ENCODE data around the gene ATF7.

Gene ATF7

DNA sequence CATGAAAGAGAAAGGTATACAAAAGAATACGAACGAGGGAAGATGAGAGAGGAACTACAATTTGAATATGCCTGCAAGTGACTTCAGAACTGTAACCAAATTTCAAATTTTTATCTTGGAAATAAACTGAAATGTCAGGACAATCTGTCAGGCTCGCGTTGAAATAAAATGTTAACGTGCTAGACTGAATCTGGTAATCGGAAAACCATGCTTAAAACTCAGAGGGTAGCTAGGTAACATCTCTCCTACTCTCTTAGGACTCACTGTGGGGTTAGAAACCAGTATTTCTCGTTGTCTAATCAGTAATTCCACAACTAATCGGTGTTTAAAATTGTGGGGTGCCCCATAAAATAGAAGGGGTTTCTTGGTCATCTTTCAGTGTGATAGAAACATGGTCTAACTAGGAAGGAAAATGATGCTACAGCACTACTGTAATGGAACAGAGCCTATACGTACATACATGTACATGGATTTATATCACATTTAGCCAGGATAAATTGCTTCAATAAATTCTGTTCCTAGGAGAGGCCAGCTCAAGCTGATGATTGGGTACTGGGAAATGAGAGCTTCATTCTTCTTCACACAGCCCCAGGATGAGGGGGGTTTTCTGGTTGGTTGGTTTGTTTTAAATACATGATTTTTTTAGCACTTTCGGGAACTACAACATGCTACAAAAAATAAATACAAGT is 23.9 kb downstream of the ATF7 start:
- H3K4me2 ChIP-seq (ENCODE audit: low read length) = peak overlapping the region; percentile 46

DNA sequence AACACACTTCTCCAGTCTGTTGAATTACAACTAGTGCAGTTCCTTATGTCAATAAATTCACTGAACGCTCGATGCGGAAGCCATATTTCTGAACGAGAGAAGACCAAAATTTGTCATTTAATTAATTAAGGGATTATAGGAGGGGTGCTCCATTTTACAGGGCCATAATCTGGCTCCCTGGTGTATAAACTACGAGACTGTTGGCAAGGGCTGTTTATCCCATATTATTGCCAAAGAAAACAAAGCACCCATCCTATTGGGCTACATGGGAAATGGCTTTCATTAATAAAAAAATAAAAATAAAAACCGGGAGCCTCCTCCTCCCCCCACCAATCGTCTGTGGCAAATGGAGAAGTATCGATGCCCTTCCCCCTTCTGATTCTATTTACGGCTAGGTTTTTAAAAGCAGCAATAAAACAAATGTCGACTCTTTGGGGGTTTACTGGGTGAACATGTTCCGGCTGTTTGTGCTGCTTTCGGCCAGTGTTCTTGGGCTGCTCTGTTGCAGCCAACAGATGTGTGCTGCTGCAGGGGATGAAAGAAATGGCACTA is 24.8 kb downstream of the ATF7 start:
- H3K79me2 ChIP-seq (ENCODE audit: insufficient read depth, low read length) = no peaks in the 10 kb centered on the region
- no peaks in the 10 kb centered on the region for H3K9me3 ChIP-seq (ENCODE audit: low read length)
- H3K27me3 ChIP-seq (ENCODE audit: insufficient read depth, low read length) = no peaks in the 10 kb centered on the region
- no peak for TF ChIP-seq EZH2 (IDR thresholded peaks at IDR 0.05; ENCODE audit: borderline replicate concordance, low read length)
- TF ChIP-seq, protein P1, sequence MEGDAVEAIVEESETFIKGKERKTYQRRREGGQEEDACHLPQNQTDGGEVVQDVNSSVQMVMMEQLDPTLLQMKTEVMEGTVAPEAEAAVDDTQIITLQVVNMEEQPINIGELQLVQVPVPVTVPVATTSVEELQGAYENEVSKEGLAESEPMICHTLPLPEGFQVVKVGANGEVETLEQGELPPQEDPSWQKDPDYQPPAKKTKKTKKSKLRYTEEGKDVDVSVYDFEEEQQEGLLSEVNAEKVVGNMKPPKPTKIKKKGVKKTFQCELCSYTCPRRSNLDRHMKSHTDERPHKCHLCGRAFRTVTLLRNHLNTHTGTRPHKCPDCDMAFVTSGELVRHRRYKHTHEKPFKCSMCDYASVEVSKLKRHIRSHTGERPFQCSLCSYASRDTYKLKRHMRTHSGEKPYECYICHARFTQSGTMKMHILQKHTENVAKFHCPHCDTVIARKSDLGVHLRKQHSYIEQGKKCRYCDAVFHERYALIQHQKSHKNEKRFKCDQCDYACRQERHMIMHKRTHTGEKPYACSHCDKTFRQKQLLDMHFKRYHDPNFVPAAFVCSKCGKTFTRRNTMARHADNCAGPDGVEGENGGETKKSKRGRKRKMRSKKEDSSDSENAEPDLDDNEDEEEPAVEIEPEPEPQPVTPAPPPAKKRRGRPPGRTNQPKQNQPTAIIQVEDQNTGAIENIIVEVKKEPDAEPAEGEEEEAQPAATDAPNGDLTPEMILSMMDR (IDR thresholded peaks at IDR 0.05; ENCODE audit: low read length) = no peak
- H4K20me1 ChIP-seq (ENCODE audit: insufficient read depth, low read length) = no peaks in the 10 kb centered on the region
- no peak overlapping the region for H3K27ac ChIP-seq (ENCODE audit: low read depth, low read length, poor library complexity, severe bottlenecking)
- H3K4me2 ChIP-seq (ENCODE audit: low read length) = peak overlapping the region; percentile 46
- H3K9ac ChIP-seq (ENCODE audit: low read length) = no peak overlapping the region; the same call in 1 of the 2 replicates
- H3K9me2 ChIP-seq (ENCODE audit: low read depth, low read length) = no peaks in the 10 kb centered on the region
- H3K4me1 ChIP-seq (ENCODE audit: insufficient read depth, low read length, severe bottlenecking) = peaks cover 35% of the 10 kb centered on the region
- H2AFZ ChIP-seq (ENCODE audit: low read length) = no peak overlapping the region
- no peaks in the 10 kb centered on the region for H3F3A ChIP-seq (ENCODE audit: insufficient read depth, low read length)
- no peaks in the 10 kb centered on the region for H3K36me3 ChIP-seq (ENCODE audit: insufficient read depth, low read length)
- peak overlapping the region; percentile 17 for H3K4me3 ChIP-seq (ENCODE audit: low read depth, low read length, poor library complexity, severe bottlenecking)

More for the DNA sequence above, 23.9 kb downstream of the ATF7 start:
- Histone ChIP-seq H3K79me2 (ENCODE audit: insufficient read depth, low read length) (peaks cover under 1% of the 10 kb centered on the region; the same call in 1 of the 2 replicates), H2AFZ (ENCODE audit: low read length) (no peak overlapping the region), H3K27me3 (ENCODE audit: insufficient read depth, low read length) (no peaks in the 10 kb centered on the region), H3K4me1 (ENCODE audit: insufficient read depth, low read length, severe bottlenecking) (peaks cover 33% of the 10 kb centered on the region), H3K27ac (ENCODE audit: low read depth, low read length, poor library complexity, severe bottlenecking) (no peak overlapping the region), H3K9me2 (ENCODE audit: low read depth, low read length) (no peaks in the 10 kb centered on the region), H3F3A (ENCODE audit: insufficient read depth, low read length) (no peaks in the 10 kb centered on the region), H3K4me3 (ENCODE audit: low read depth, low read length, poor library complexity, severe bottlenecking) (peak overlapping the region; percentile 17), H3K9me3 (ENCODE audit: low read length) (no peaks in the 10 kb centered on the region), H4K20me1 (ENCODE audit: insufficient read depth, low read length) (no peaks in the 10 kb centered on the region), H3K9ac (ENCODE audit: low read length) (peak overlapping the region; percentile 29; the same call in 1 of the 2 replicates), H3K36me3 (ENCODE audit: insufficient read depth, low read length) (no peaks in the 10 kb centered on the region)
- TF ChIP-seq, protein P1 (IDR thresholded peaks at IDR 0.05; ENCODE audit: low read length) = no peak
- TF ChIP-seq EZH2 (IDR thresholded peaks at IDR 0.05; ENCODE audit: borderline replicate concordance, low read length) = no peak

DNA sequence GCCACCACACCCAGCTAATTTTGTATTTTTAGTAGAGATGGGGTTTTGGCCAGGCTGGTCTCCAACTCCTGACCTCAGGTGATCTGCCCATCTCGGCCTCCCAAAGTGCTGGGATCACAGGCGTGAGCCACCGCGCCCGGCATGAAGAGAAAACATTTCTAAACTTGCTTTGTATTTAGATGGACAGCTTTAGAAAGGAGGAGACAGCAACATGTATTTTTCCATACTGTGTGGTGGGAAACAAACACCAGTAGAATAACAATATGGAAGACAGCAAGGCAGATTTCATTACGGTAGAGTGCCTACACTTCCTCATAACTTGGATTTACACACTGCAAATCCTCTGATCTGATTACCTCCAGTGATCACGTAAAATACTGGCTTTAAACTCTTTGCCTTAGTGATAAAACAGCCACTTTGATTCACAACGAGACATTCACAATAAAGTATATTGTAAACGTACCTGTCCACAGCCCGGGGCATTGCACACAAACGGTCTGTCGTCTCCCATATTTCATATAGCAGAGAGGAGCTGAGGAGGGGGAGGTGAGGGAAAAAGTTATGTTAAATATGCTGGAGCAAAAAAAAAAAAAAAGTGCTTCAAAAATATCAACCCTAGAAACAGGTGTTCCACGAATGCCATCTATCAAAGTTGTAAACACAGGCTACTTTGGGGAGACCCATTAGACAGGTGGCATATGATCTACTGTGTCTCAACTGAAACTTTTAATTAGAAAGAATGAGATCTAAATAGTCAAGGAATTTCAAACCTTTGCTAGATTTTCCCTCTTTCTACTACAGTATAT is 25.5 kb downstream of the ATF7 start:
- peaks cover 35% of the 10 kb centered on the region for H3K4me1 ChIP-seq (ENCODE audit: insufficient read depth, low read length, severe bottlenecking)
- no peaks in the 10 kb centered on the region for H3K9me3 ChIP-seq (ENCODE audit: low read length)
- H3K4me3 ChIP-seq (ENCODE audit: low read depth, low read length, poor library complexity, severe bottlenecking) = no peak overlapping the region
- TF ChIP-seq, protein P1 (IDR thresholded peaks at IDR 0.05; ENCODE audit: low read length) = no peak
- TF ChIP-seq EZH2 (IDR thresholded peaks at IDR 0.05; ENCODE audit: borderline replicate concordance, low read length) = no peak
- H3K9ac ChIP-seq (ENCODE audit: low read length) = no peak overlapping the region
- H3F3A ChIP-seq (ENCODE audit: insufficient read depth, low read length) = no peaks in the 10 kb centered on the region
- no peaks in the 10 kb centered on the region for H3K9me2 ChIP-seq (ENCODE audit: low read depth, low read length)
- no peaks in the 10 kb centered on the region for H3K27me3 ChIP-seq (ENCODE audit: insufficient read depth, low read length)
- no peak overlapping the region for H3K27ac ChIP-seq (ENCODE audit: low read depth, low read length, poor library complexity, severe bottlenecking)
- H3K4me2 ChIP-seq (ENCODE audit: low read length) = no peak overlapping the region
- no peak overlapping the region for H2AFZ ChIP-seq (ENCODE audit: low read length)
- H3K36me3 ChIP-seq (ENCODE audit: insufficient read depth, low read length) = no peaks in the 10 kb centered on the region
- no peaks in the 10 kb centered on the region for H4K20me1 ChIP-seq (ENCODE audit: insufficient read depth, low read length)
- H3K79me2 ChIP-seq (ENCODE audit: insufficient read depth, low read length) = no peaks in the 10 kb centered on the region
